Aorta (tissue), 5 donors: ENCODE data around the gene ZNF148. TPM values are rescaled to one million over a fixed set of nuclear protein-coding genes. Genes with fewer than 3 reads are reported as not detected.

ENCODE experiments used
- ATAC-seq: fragments of 200-7000 bp; cut with Tn5 transposase; one replicate; pipeline ENCODE4 v1.9.1; 2022; ENCODE audit warnings: moderate library complexity; ENCODE audit not compliant: low FRiP score
- DNase-seq, 2 donors: peaks; one replicate each; pipeline ENCODE4 v3.0.0-alpha.2; 2020
- H3K27ac ChIP-seq, 2 donors: one replicate each; pipeline ENCODE4 v1.5.1; 2013; ENCODE audit warnings: low read length in 2 of 2, mild to moderate bottlenecking in 2 of 2, moderate library complexity in 2 of 2, control low read depth in 1 of 2, inconsistent platforms in 1 of 2, low read depth in 1 of 2
- H3K27me3 ChIP-seq, 2 donors: one replicate each; pipeline ENCODE4 v1.6.1; 2013; ENCODE audit warnings: control low read depth in 1 of 2, low read length in 1 of 2, mild to moderate bottlenecking in 1 of 2, moderate library complexity in 1 of 2; ENCODE audit not compliant: insufficient read depth in 2 of 2, control insufficient read depth in 1 of 2
- H3K36me3 ChIP-seq, 2 donors: one replicate each; pipeline ENCODE4 v1.6.1; 2013; ENCODE audit warnings: control low read depth in 1 of 2, low read length in 1 of 2, mild to moderate bottlenecking in 1 of 2; ENCODE audit not compliant: insufficient read depth in 2 of 2, control insufficient read depth in 1 of 2
- H3K4me1 ChIP-seq, 2 donors: one replicate each; pipeline ENCODE4 v1.6.1; 2013; ENCODE audit warnings: low read length in 2 of 2, control low read depth in 1 of 2, mild to moderate bottlenecking in 1 of 2, moderate library complexity in 1 of 2; ENCODE audit not compliant: insufficient read depth in 2 of 2, control insufficient read depth in 1 of 2
- H3K4me3 ChIP-seq, 2 donors: one replicate each; pipeline ENCODE4 v1.5.1; 2013; ENCODE audit warnings: low read length in 2 of 2, control low read depth in 1 of 2, mild to moderate bottlenecking in 1 of 2
- H3K9me3 ChIP-seq: one replicate; pipeline ENCODE4 v1.6.1; 2013; ENCODE audit warnings: mild to moderate bottlenecking, low read length; ENCODE audit not compliant: control insufficient read depth
- WGBS, 2 donors: extraction: QIAGEN DNeasy Blood & Tissue Kit; methylation state at CpG; one replicate each; pipeline ENCODE4 v1.1.7; 2013; 5-methylcytosine and 5-hydroxymethylcytosine counted together
- intact Hi-C, 2 donors: fragments of 100-400 bp; cut with DNase I; formaldehyde crosslinking; loops; one replicate each; pipeline versions ENCODE4 v1.14.2 to v1.15.0; 2022
- polyA plus RNA-seq, 2 donors: library from polyadenylated mRNA; stranded (reverse); fragments of 200-250 nt; gene quantifications; one replicate each; pipeline ENCODE4 v1.2.3, GENCODE V29; 2013
- total RNA-seq, 2 donors: library from RNA; stranded (reverse); fragmentation: NEBNext Ultra II Directional; extraction: Animal tissue kit (Norgen Biotek cat#: 25700); gene quantifications; one replicate each; pipeline ENCODE4 v1.2.1, GENCODE V29; 2021
- donor health status: healthy with polysubstance abuse.
- donor health status: Bipolar disorder and iron deficiency.
- donor health status: DM: no; HTN: no; CAD: no.
- donor health status: DM: no; HTN: no; CAD: no.
- donor health status: DM: yes; HTN: yes; CAD: no.

The ZNF148 gene
- total and polyA plus RNA-seq, 4 donors = 5.3 to 63.8 (median 29.6) TPM

DNA sequence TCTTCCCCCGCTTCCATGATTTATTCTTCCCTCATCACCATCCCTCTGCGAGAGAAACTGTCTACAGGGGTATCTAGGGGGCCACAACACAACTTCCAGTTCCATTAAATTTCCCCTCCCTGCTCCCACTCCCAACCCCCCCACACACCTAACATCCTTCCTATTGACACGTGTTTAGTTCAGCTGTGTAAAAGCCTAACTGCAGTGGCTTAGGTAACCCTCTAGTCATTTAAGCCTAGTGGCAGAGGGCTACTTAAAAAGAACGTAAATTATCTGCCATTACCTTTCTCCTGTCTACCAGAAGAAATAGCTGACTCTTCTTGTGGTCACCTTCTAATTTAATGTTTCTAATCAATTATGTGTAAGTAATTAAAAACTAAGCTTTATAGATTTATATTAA lies 56.3 kb downstream of the ZNF148 start:
- H3K4me1 ChIP-seq = peaks cover 0 to 3% of the 10 kb centered on the region in 2 donors
- H3K27me3 ChIP-seq = no peaks in the 10 kb centered on the region
- no peak for DNase-seq
- intact Hi-C loops = no loop called here
- no peak overlapping the region for H3K4me3 ChIP-seq
- WGBS, 2 donors = 87 to 89% methylated on average over 4 of the region's 4 CpGs
- no peaks in the 10 kb centered on the region for H3K9me3 ChIP-seq
- no peak for ATAC-seq
- H3K27ac ChIP-seq = no peak overlapping the region
- no peaks in the 10 kb centered on the region for H3K36me3 ChIP-seq

DNA sequence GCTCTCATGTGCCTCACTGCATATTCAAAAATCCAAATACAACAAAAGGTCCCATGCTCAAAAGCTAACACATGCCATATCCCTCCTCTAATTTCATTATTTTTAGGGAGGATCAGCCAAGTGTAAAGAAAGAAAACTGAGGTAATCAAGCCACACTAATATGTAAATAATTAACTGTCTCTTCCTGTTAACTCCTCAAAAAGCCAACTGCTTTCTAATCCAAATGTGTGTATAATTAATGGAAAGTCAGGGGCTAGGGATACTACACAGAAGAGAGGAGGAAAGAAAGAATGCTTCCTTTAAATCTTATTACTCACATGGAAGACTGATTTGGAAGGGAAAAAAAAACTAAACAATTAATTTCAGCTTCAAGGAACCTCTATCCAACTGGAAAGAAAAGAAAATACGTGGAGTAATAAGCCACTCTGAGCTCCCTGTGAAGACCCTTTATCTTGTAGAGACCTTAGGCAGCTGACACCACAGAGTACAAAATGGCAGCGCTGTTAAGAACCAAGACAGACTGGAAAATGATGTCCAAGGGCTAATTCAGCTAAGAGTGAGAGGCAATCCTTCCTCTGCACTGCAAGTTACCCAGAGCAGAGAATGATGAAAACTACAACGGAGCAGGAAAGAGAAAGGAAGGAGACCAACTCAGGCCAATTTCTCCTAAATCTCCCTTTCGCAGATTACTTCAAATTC lies 56.8 kb downstream of the ZNF148 start:
- ATAC-seq = no peak

DNA sequence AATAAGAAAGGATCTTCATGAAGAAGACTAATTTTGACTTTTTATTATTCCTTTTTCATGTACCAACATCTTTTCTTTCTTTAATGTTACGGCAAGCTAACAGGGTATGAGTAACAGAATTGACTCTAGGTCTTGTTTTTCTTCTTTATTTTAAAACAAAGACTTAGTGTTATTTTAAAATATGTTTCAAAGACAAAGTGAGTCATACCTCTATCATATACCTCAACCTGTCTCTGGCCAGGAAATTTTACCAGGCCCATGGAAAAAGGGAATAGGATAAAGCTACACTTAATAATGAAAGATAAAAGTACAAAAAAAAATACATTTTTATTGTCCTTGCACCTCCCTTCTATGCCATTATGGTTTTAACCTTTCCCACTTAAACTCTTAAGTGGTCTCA lies 57.4 kb downstream of the ZNF148 start:
- peaks cover 0 to 2% of the 10 kb centered on the region in 2 donors for H3K36me3 ChIP-seq
- H3K27me3 ChIP-seq = no peaks in the 10 kb centered on the region
- H3K27ac ChIP-seq = no peak overlapping the region
- H3K4me3 ChIP-seq = no peak overlapping the region
- DNase-seq (no peak), ATAC-seq (no peak)
- intact Hi-C loops = no loop called here
- WGBS, 2 donors = 96 to 97% methylated on average over 1 of the region's 1 CpG
- no peaks in the 10 kb centered on the region for H3K9me3 ChIP-seq
- H3K4me1 ChIP-seq = peaks cover 1 to 3% of the 10 kb centered on the region in 2 donors

More for the DNA sequence above, 56.8 kb downstream of the ZNF148 start:
- no peaks in the 10 kb centered on the region for H3K27me3 ChIP-seq
- intact Hi-C loops = no loop called here
- peaks cover 1 to 3% of the 10 kb centered on the region in 2 donors for H3K4me1 ChIP-seq
- H3K4me3 ChIP-seq = no peak overlapping the region
- 86 to 91% methylated on average over 4 of the region's 4 CpGs for WGBS, 2 donors
- no peak for DNase-seq
- H3K36me3 ChIP-seq = peaks cover 0 to under 1% of the 10 kb centered on the region in 2 donors
- H3K9me3 ChIP-seq = no peaks in the 10 kb centered on the region
- no peak overlapping the region for H3K27ac ChIP-seq

GRCh38 chr3:125316949-125317348 lies 58.2 kb downstream of the ZNF148 start:
- Histone ChIP-seq H3K27ac (no peak overlapping the region), H3K4me1 (peaks cover 0 to 1% of the 10 kb centered on the region in 2 donors), H3K4me3 (no peak overlapping the region), H3K9me3 (no peaks in the 10 kb centered on the region), H3K27me3 (no peaks in the 10 kb centered on the region), H3K36me3 (peaks cover 0 to 2% of the 10 kb centered on the region in 2 donors)
- no peak for DNase-seq
- ATAC-seq = no peak
- intact Hi-C loops = no loop called here

GRCh38 chr3:125316246-125316645 lies 58.9 kb downstream of the ZNF148 start:
- 97 to 100% methylated on average over 1 of the region's 1 CpG for WGBS, 2 donors
- H3K4me1 ChIP-seq = peaks cover 0 to 1% of the 10 kb centered on the region in 2 donors
- intact Hi-C loops = no loop called here

GRCh38 chr3:125313060-125313635 lies 62.0 kb downstream of the ZNF148 start:
- no peaks in the 10 kb centered on the region for H3K27me3 ChIP-seq
- H3K9me3 ChIP-seq = no peaks in the 10 kb centered on the region
- no peak overlapping the region for H3K27ac ChIP-seq
- DNase-seq (no peak), ATAC-seq (no peak)
- no peak overlapping the region for H3K4me3 ChIP-seq
- intact Hi-C loops = no loop called here
- peaks cover 0 to 1% of the 10 kb centered on the region in 2 donors for H3K4me1 ChIP-seq
- peaks cover 0 to 4% of the 10 kb centered on the region in 2 donors for H3K36me3 ChIP-seq
- 96 to 97% methylated on average over 6 of the region's 6 CpGs for whole genome bisulfite sequencing, 2 donors

More at GRCh38 chr3:125316246-125316645, 58.9 kb downstream of the ZNF148 start:
- no peaks in the 10 kb centered on the region for H3K9me3 ChIP-seq
- H3K36me3 ChIP-seq = peaks cover 0 to 2% of the 10 kb centered on the region in 2 donors
- no peaks in the 10 kb centered on the region for H3K27me3 ChIP-seq
- no peak overlapping the region for H3K27ac ChIP-seq
- no peak overlapping the region for H3K4me3 ChIP-seq
- DNase-seq = no peak
- no peak for ATAC-seq

DNA sequence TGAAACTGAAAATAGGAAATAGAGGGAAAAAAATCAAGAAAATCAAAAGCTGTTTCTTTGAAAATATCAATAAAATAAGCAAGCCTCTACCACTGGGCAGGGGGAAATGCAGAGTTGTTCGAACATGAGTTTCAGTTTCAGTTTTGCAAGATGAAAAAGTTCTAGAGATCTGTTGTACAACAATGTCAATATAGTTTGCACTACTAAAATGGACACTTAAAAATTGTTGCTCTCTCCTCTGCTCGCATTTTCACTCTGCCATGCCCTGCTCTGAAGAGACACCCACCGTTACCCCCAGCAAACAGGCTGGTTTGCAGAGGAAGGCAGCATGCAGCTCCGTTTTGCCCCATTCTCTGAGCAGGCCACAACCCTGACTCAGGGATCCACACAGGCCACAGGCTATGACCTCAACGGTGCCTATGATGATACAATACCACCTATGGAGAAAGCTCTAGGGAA lies 64.5 kb downstream of the ZNF148 start:
- Histone ChIP-seq H3K4me1 (peaks cover 0 to 1% of the 10 kb centered on the region in 2 donors), H3K9me3 (no peaks in the 10 kb centered on the region), H3K36me3 (peaks cover 0 to 4% of the 10 kb centered on the region in 2 donors), H3K4me3 (no peak overlapping the region), H3K27me3 (no peaks in the 10 kb centered on the region), H3K27ac (no peak overlapping the region)
- intact Hi-C loops = no loop called here
- WGBS, 2 donors = 86 to 93% methylated on average over 5 of the region's 5 CpGs
- no peak for DNase-seq
- no peak for ATAC-seq

- intact Hi-C loops = loop anchor here in 1 of 2 donors (10.0 kb wide), 1 partner anchor 55 kb away; no protein-coding TSS in a partner anchor
- WGBS, 2 donors = 78 to 80% methylated on average over 9 of the region's 9 CpGs
- Histone ChIP-seq H3K4me3 (no peak overlapping the region), H3K36me3 (peaks cover 0 to 4% of the 10 kb centered on the region in 2 donors), H3K4me1 (peaks cover 0 to 1% of the 10 kb centered on the region in 2 donors), H3K27ac (no peak overlapping the region), H3K9me3 (no peaks in the 10 kb centered on the region), H3K27me3 (no peaks in the 10 kb centered on the region)
- DNase-seq = no peak
- no peak for ATAC-seq
Measured at GRCh38 chr3:125309476-125309875, 65.6 kb downstream of the ZNF148 start.

DNA sequence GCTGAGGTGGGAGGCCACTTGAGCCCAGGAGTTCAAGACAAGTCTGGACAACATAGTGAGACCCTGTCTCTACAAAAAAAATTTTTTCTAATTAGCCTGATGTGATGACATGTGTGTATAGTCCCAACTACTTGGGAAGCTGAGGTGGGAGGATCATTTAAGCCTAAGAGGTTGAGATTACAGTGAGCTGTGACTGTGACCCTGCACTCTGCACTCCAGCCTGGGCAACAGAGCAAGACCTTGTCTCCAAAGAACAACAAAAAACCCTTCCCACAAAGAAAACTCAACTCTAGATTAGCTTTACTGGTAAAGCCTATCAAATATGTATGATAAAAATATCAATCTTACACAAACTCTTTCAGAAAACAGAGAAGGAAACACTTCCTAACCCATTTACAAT lies 68.5 kb downstream of the ZNF148 start:
- no peak overlapping the region for H3K4me3 ChIP-seq
- H3K4me1 ChIP-seq = no peaks in the 10 kb centered on the region
- no peak overlapping the region for H3K27ac ChIP-seq
- no peak for ATAC-seq
- DNase-seq = no peak
- peaks cover 0 to 2% of the 10 kb centered on the region in 2 donors for H3K36me3 ChIP-seq
- intact Hi-C loops = loop anchor here in 1 of 2 donors (10.0 kb wide), 1 partner anchor 58 kb away; no protein-coding TSS in a partner anchor
- no peaks in the 10 kb centered on the region for H3K9me3 ChIP-seq
- no peaks in the 10 kb centered on the region for H3K27me3 ChIP-seq
